NCI-H146 (cell line): ENCODE data around the gene KLF7.

Experiments used
- DNase-seq: peaks from one replicate; lab custom pipeline; 2025; lab: John Stamatoyannopoulos, UW

The KLF7 gene

GRCh38 chr2:207167099-207167923 is 1.6 kb upstream of the KLF7 start:
- no peak for DNase-seq

- peak; percentile 83 for DNase-seq
These were observed 776 bp upstream of the KLF7 start for GRCh38 chr2:207166349-207167098.

- peak; percentile 97 for DNase-seq
These were observed 246 bp upstream of the KLF7 start for GRCh38 chr2:207166039-207166348.

GRCh38 chr2:207164006-207164831 is 1.5 kb downstream of the KLF7 start:
- DNase-seq: peak; percentile 16

GRCh38 chr2:207163756-207164005 is 2.1 kb downstream of the KLF7 start:
- no peak for DNase-seq

GRCh38 chr2:207163053-207163755 is 2.5 kb downstream of the KLF7 start:
- DNase-seq: no peak

GRCh38 chr2:207162316-207162715 is 3.4 kb downstream of the KLF7 start:
- no peak for DNase-seq

- DNase-seq: no peak
These were observed 4.3 kb downstream of the KLF7 start for GRCh38 chr2:207161247-207162123.

- DNase-seq: no peak
These were observed 5.6 kb downstream of the KLF7 start for GRCh38 chr2:207160115-207160514.

GRCh38 chr2:207159002-207159401 is 6.7 kb downstream of the KLF7 start:
- DNase-seq: no peak

GRCh38 chr2:207157731-207158130 is 8.0 kb downstream of the KLF7 start:
- no peak for DNase-seq

GRCh38 chr2:207157162-207157481 is 8.6 kb downstream of the KLF7 start:
- no peak for DNase-seq

GRCh38 chr2:207156451-207157161 is 9.1 kb downstream of the KLF7 start:
- no peak for DNase-seq

- peak; percentile 21 for DNase-seq
These were observed 10.0 kb downstream of the KLF7 start for GRCh38 chr2:207155516-207156444.

GRCh38 chr2:207154556-207155510 is 10.9 kb downstream of the KLF7 start:
- no peak for DNase-seq

- DNase-seq: no peak
These were observed 12.3 kb downstream of the KLF7 start for GRCh38 chr2:207153266-207153975.

- DNase-seq: no peak
These were observed 14.7 kb downstream of the KLF7 start for GRCh38 chr2:207151048-207151447.

GRCh38 chr2:207150284-207150683 is 15.5 kb downstream of the KLF7 start:
- DNase-seq: no peak
